Colonic mucosa (tissue), 4 donors: ENCODE measurements around the gene MAP3K21. TPM values are rescaled to one million over a fixed set of nuclear protein-coding genes. Genes with fewer than 3 reads are reported as not detected.

Experiments
- DNase-seq: peaks from one replicate; pipeline ENCODE4 v3.0.0-alpha.2; 2020
- H3K27ac ChIP-seq: fragments of 200-600 bp; one replicate; pipeline ENCODE4 v1.8.0; 2021
- H3K27me3 ChIP-seq: fragments of 200-600 bp; one replicate; pipeline ENCODE4 v1.8.0; 2021
- H3K36me3 ChIP-seq: fragments of 200-600 bp; one replicate; pipeline ENCODE4 v1.8.0; 2021
- H3K4me1 ChIP-seq: fragments of 200-600 bp; one replicate; pipeline ENCODE4 v1.8.0; 2021; ENCODE audit warnings: mild to moderate bottlenecking
- H3K4me3 ChIP-seq: fragments of 200-600 bp; one replicate; pipeline ENCODE4 v1.8.0; 2021
- H3K9ac ChIP-seq, 2 donors: one replicate each; pipeline ENCODE4 v1.7.0; 2013; ENCODE audit warnings: control low read depth in 2 of 2, low read depth in 2 of 2, low read length in 2 of 2
- H3K9me3 ChIP-seq: fragments of 200-600 bp; one replicate; pipeline ENCODE4 v1.8.0; 2021
- CTCF ChIP-seq: fragments of 200-600 bp; IDR thresholded peaks from one replicate; pipeline ENCODE4 v1.8.0; 2022; ENCODE audit warnings: antibody characterized with exemption, mild to moderate bottlenecking
- intact Hi-C: fragments of 100-400 bp; cut with DNase I; formaldehyde crosslinking; loops from one replicate; pipeline ENCODE4 v1.14.1; 2022
- total RNA-seq, 2 donors: library from RNA; stranded (reverse); fragmentation: NEBNext Ultra II Directional in 1 of 2; extraction: Animal tissue kit (Norgen Biotek cat#: 25700) in 1 of 2; gene quantifications; one replicate each; pipeline ENCODE4 v1.2.1, GENCODE V29; 2021
- donor health status: healthy.
- donor health status: DM: no; HTN: no; CAD: no.
- donor health status: DM: no; HTN: no; CAD: no.

The MAP3K21 gene
- total RNA-seq, 2 donors from 2014 or later, result 16.4 to 20.5 TPM

DNA sequence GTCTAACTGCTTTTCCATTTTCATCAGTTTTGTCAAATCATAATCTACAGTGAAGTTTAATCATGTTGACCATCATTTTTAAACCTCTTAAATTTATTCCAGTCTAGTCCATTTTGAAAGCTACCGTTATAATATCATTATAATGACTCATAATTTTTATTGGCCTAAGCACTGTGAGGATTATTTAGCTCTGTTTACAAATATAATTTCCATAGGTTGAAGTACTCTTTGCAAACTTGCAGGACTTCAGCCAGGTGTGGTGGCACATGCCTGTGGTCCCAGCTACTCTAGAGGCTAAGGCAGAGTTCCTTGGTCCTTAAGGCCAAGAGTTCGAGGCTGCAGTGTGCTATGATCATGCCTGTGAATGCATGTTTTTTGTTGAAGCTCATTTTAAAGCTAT, 54.3 kb downstream of the MAP3K21 start:
- no peaks in the 10 kb centered on the region for H3K4me1 ChIP-seq
- H3K4me3 ChIP-seq, result no peak overlapping the region
- H3K27me3 ChIP-seq, result no peaks in the 10 kb centered on the region
- H3K36me3 ChIP-seq, result no peaks in the 10 kb centered on the region
- no peak for TF ChIP-seq CTCF
- no peak overlapping the region for H3K9ac ChIP-seq
- H3K9me3 ChIP-seq, result no peaks in the 10 kb centered on the region
- DNase-seq, result no peak
- intact Hi-C loops, result no loop called here
- H3K27ac ChIP-seq, result no peak overlapping the region

GRCh38 chr1:233383984-233384383, 56.5 kb downstream of the MAP3K21 start:
- no peaks in the 10 kb centered on the region for H3K4me1 ChIP-seq
- H3K9ac ChIP-seq, result no peak overlapping the region
- H3K36me3 ChIP-seq, result no peaks in the 10 kb centered on the region
- no peak overlapping the region for H3K27ac ChIP-seq
- no peak for DNase-seq
- H3K9me3 ChIP-seq, result no peaks in the 10 kb centered on the region
- intact Hi-C loops, result no loop called here
- TF ChIP-seq CTCF, result no peak
- H3K4me3 ChIP-seq, result no peak overlapping the region
- no peaks in the 10 kb centered on the region for H3K27me3 ChIP-seq

DNA sequence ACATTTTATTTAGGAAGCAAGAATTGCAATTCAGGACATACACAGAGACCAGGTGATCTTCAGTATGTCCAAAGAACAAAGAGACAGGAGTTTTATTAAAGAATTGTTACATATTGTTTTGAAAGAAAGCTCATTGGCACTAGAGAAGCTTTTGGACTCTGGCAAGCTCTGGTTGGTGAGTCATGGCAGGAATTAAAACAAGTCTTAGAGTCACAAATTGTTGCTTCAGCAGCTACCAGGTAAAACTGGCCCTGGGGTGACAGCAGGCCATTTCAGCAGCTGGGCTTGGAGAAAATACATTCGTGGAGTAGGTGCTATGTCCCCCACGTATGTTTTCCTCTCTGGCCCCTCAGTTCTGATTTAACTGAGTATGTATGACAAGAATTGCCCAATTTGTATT, 58.8 kb downstream of the MAP3K21 start:
- no peak for DNase-seq
- Histone ChIP-seq H3K27me3 (no peaks in the 10 kb centered on the region), H3K36me3 (no peaks in the 10 kb centered on the region), H3K27ac (no peak overlapping the region), H3K9ac (no peak overlapping the region), H3K9me3 (no peaks in the 10 kb centered on the region), H3K4me3 (no peak overlapping the region), H3K4me1 (no peaks in the 10 kb centered on the region)
- intact Hi-C loops, result no loop called here
- no peak for TF ChIP-seq CTCF

GRCh38 chr1:233387585-233387984, 60.1 kb downstream of the MAP3K21 start:
- Histone ChIP-seq H3K9me3 (no peaks in the 10 kb centered on the region), H3K4me3 (no peak overlapping the region), H3K36me3 (no peaks in the 10 kb centered on the region), H3K4me1 (no peaks in the 10 kb centered on the region), H3K27ac (no peak overlapping the region), H3K27me3 (no peaks in the 10 kb centered on the region), H3K9ac (no peak overlapping the region)
- DNase-seq, result no peak
- TF ChIP-seq CTCF, result no peak
- intact Hi-C loops, result no loop called here

- Histone ChIP-seq H3K27ac (no peak overlapping the region), H3K27me3 (no peaks in the 10 kb centered on the region), H3K4me3 (no peak overlapping the region), H3K4me1 (no peaks in the 10 kb centered on the region), H3K36me3 (no peaks in the 10 kb centered on the region), H3K9ac (no peak overlapping the region), H3K9me3 (no peaks in the 10 kb centered on the region)
- no peak for DNase-seq
- TF ChIP-seq CTCF, result no peak
- intact Hi-C loops, result no loop called here
These were observed 61.6 kb downstream of the MAP3K21 start for GRCh38 chr1:233389169-233389568.

- no peaks in the 10 kb centered on the region for H3K9me3 ChIP-seq
- no peak overlapping the region for H3K9ac ChIP-seq
- TF ChIP-seq CTCF, result no peak
- intact Hi-C loops, result loop anchor here (5.0 kb wide), 1 partner anchor 677 kb away; no protein-coding TSS in a partner anchor
- H3K4me3 ChIP-seq, result no peak overlapping the region
- no peak for DNase-seq
- H3K27me3 ChIP-seq, result no peaks in the 10 kb centered on the region
- no peaks in the 10 kb centered on the region for H3K4me1 ChIP-seq
- no peak overlapping the region for H3K27ac ChIP-seq
- H3K36me3 ChIP-seq, result no peaks in the 10 kb centered on the region
These were observed 62.4 kb downstream of the MAP3K21 start for GRCh38 chr1:233389893-233390292.
